Kidney capillary endothelial cell (primary cell): ENCODE results near the gene DMRTB1.
A peak's percentile ranks its signal among the peaks of the same experiment; 100 is the strongest.

ENCODE experiments used
- DNase-seq: peaks from one replicate; pipeline ENCODE4 v3.0.0-alpha.2; 2018; ENCODE audit warnings: low spot score

Gene DMRTB1

DNA sequence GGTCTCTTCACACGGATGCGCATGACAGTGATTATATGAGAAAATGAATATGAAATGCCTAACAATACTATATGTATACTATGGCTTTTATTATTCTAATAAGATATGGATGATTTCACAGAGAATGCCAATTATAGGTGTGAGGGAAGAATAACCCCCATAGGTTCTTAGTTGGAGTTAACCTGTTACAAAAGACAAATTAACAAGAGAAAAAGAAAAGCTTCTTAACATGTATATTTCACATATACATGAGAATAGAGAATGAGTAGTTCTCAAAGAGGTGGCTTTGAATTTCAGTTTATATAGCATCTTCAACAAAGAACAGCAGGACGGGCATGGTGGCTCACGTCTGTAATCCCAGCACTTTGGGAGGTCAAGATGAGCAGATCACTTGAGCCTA, 24.0 kb upstream of the DMRTB1 start:
- no peak for DNase-seq

DNA sequence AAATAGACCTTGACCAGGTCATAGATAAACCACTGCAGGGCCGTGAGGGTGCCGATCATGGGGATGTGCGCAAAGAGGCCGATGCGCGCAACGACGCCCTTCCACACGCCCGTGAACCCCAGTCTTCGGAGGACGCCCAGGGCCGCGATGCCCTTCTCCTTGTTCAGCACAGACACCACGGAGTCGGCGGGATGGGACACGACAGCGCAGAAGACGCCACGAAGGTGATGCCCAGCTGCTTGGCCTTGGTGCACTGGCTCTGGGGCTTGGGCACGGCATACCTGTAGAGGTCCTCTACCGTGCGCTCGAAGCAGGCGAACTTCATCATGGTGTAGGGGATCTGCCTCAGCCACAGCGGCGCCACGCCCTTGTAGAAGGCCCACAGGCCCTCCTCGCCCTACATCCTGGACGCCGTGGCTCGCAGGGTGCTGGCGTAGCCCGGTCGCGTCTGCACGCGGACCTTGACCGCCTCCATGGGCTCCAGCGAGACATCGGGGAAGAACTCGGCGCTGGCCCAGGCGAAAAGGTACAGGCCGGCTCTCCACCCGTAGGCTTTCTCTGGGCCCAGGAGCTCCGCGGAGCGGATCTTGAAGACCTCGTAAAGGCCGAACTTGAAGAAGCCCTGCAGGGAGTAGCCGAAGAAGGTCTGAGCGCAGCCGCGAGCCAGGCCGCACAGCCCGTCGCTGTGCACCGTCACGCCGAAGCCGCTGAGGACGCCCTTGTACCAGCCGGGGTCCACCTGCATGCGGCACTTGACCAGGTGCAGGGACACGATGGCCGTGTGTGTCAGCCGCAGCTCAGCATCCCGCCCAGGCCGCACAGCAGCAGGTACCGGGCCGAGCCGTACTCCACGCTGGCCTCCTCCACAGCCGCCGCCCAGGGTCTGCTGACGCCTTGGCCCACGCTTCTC, 20.5 kb upstream of the DMRTB1 start:
- no peak for DNase-seq

DNA sequence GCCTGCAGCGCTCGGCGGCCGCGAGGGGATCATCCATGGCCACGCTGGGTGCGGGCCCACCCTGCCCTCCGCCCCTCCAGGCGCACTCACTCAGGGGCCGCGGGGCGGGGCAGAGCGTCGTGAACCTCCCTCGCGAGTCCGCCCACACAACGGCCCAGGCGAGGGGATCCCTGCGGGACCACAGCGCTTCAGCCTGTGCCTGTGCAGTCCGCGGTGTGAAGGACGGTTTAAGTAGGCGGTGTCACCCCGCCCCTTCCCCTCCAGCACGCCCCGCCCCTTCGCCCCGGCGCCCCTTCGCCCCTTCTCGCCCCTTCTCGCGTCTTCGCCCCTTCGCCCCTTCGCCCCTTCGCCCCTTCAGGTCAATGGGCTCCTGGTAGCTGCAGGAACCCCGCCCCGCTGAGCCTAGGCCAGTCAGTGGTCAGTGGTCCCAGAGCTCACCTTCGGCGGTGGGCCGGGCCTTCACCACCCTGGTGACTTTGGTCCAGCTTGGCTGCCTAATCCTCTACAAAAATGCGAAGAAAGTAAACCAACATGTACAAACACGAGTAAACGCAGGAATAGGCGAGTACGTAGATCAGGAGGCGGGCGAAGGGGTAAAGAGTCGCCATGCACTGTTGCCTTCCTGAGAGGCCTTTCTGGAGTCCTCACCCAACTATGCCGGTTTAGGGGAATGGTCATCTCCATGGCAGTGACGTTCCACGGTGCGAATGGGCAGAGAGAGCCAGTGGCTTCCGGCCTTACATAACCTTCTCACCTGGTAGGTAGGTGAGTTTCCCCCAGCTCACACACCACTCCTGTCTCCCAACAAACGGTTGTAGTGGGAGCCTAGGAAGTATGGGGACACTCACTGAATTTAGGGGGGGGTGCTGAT, 19.6 kb upstream of the DMRTB1 start:
- no peak for DNase-seq

DNA sequence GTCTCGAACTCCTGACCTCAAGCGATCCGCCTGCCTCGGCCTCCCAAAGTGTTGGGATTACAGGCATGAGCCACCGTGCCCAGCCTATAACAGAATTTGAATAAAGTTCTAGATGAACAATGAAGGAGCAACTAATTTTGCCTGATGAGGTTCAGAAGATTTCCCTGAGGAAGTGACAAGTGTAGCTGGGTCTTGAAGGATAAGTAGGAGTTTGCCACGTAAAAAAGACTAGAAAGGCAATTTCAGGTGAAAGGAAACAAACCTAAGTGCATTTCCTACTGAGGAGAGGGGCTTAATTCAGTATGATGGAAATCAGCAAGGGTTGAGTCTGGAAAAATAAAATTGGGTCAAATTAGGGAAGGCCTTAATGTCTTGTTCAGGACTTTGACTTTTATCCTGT, 18.6 kb upstream of the DMRTB1 start:
- no peak for DNase-seq

DNA sequence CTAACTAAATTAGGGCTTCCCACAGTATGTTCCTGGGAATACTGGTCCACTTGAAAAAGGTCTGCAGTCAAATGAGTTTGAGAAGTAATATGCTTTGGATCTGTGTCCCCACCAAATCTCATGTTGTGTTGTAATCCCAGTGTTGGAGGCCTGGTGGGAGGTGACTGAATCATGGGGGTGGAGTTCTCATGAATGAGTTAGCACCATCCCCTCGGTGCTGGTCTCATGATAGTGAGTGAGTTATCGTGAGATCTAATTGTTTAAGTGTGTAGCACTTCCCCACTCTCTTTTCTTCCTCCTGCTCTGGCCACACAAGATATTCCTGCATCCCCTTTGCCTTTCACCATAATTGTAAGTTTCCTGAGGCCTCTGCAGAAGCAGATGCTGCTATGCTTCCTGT, 16.9 kb upstream of the DMRTB1 start:
- peak; percentile 9 for DNase-seq

DNA sequence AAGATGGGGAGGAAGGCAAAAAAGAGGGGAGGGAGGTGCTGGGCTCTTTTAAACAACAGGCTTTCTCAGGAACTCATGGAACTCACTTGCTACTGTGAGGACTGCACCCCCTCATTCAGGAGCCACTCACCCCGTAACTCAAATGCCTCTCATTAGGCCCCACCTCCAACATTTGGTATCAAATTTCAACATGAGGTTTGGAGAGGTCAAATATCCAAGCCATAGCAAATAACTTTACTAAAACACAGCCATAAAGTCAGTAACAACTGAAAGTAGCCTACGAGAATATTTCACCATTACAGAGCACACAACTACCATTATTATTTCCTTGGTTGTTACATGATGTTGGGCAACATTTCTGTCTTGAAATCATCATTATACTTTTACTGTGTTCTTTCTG, 13.1 kb upstream of the DMRTB1 start:
- no peak for DNase-seq

DNA sequence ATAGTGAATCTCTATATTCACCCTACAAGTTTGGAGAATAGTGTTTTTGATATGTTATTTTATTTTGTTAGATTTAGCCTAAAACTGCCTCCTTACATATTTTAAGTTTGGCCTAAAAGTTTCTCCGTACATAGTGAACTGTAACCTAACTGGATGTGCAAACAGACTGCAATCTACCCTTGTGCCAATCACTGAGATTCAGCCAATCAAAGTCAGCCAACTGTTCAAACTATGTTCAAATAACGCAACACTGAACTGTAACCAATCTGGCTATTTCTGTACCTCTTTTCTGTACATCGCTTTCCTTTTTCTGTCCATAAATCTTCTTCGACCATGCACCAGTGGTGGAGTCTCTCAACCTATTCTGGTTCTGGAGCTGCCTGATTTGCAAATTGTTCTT, 11.8 kb upstream of the DMRTB1 start:
- no peak for DNase-seq

DNA sequence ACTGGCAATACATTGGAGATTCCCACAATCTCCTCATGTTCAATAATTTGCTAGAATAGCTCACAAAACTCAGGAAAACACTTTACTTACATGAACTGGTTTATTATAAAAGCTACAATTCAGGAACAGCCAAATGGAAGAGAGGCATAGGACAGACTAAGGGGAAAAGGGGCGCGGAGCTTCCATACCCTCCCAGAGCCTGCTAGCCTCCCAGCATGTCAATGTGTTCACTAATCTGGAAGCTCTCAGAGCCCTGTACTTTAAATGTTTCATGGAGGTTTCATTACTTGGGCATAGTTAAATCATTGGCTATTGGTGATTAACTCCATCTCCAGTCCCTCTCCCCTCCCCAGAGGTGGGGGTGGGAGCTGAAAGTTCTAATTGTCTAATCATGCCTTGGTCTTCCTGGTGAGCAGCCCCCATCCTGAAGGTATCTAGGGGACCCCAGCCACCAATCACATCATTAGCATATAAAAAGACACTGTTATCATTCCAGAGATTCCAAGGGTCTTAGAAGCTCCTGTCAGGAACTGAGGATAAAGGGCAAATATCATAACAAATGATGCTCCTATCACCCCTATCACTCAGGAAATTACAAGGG, 10.9 kb upstream of the DMRTB1 start:
- DNase-seq, result no peak

DNA sequence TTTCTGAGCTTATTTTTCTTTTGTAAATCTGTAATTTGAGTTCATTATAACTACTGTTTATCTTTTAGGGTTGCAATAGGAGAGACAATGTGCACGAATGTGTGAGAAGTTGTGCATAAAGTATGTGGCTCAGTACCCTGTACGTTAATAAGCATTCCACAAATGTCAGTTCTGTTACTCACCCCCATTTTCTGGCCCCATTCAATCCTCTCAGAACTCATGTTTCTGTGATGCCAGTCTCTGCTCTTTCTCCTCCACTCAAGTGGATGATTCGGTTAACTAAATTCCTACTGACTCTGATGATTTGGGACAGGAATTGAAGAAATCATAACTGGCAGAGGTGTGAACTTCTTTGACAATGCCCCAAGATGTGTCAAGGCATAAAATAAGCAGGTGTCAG, 10.2 kb upstream of the DMRTB1 start:
- no peak for DNase-seq

DNA sequence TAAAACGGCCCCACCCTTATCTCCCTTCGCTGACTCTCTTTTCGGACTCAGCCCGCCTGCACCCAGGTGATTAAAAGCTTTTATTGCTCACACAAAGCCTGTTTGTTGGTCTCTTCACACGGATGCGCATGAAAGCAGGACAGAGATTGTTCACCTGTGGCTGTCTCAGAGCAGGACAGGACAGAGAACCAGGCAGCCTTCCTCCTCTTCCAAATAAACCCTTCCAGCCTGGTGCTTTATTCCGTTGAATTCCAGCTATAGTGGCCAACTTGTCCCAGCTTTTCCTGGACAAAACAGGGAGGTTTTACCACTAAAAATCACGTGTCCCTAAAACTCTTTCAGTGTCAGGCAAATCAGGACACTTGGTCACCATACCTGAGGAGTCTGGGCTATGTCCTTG, 9.5 kb upstream of the DMRTB1 start:
- no peak for DNase-seq

DNA sequence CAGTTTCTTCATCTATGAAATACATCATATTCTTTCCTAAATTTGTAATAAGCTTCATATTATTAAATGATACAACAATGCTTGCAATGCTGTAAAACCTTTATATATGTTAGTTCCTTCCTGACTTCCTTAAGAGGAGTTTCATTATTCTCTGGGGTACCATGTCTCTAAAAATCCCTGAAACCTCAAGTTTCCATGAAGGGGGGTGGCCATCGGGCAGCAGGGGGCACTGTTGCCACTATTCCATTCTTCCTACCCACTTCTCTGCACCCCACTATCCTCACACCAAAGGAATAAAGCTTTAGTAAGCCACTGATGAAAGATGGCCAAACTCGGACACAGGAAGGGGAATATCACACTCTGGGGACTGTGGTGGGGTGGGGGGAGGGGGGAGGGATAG, 9.0 kb upstream of the DMRTB1 start:
- no peak for DNase-seq

DNA sequence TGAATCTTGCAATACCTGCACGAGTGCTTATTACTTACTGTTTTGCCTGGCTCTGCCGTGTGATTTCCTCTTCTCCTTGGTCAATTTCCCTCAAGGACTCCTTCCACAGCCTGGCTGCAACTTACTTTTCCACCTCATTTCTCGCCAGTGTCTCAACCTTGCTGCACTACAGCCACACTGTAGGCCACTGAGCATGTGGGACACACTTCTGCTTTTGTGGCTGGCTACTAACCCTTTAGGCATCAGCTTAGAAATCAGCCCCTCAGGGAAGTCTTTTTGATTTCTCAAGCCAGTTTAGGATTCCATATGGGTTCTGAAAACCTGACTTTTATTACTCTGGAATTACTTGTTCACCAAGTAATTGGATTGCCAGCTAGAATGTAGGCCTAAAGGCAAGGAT, 5.2 kb upstream of the DMRTB1 start:
- DNase-seq, result no peak

DNA sequence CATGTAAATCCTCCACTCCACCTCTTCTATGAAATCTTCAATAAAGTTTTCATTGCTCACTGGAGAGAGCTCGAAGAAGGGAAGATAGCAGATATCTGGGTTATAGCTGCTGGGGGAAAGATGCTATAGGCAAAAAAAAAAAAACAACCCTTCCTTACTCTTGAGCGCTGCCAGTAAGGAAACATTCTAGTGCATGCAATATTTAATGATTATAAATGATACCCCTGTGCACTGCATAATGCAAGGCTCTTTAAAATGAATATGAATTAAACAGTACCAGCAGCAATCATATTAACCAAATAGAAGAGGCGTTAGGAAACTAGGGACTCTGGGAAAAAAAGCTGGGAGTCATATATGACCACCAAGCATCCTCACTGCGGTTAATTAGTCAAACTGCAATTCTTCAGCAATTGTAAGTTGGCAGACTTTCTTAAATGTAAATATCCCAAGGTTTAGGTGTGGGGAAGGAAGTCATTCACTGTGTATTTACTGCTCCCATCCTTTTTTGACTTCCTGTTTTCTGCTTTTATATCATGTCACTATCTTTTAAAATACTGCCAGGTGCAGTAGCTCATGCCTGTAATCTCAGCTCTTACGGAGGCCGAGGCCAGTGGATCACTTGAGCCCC, 3.7 kb upstream of the DMRTB1 start:
- DNase-seq, result no peak

DNA sequence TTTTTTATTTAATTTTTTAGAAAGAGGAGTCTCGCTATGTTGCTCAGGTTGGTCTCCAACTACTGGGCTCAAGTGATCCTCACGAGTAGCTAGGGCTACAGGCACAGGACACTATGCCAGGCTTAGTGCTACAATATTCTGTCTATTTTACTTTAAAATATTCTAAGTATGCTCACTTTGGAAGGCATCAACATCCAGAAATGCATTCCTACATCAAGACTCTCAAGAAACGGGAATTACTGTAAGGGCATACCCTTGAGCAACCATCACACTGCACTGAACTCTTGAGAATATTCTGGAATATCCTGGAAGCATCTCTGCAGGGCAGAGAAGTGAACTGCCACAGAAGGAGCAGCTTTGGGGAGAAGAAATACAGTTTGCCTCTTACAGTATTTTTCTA, 565 bp upstream of the DMRTB1 start:
- DNase-seq, result no peak

DNA sequence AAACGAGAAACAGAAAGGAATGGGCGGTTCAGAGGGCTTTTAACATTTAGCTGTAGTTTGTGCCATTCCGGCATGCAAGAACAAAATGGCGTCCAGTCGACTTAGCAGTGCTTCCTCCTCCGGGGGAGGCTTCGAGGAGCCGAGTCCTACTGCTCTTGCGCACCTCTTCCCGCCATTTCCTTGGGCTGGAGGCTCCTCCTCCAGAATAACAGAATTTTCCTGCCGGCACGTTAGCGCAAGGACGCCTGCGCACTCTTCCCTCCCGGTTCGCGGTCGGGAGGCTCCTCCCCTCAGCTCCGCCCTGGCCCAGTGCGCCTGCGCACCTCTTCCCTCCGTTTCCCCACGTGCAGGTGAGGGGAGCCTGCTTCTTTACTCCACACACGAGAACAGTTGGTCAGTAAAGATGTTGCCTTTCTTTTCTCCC, 1.0 kb downstream of the DMRTB1 start:
- DNase-seq, result no peak

DNA sequence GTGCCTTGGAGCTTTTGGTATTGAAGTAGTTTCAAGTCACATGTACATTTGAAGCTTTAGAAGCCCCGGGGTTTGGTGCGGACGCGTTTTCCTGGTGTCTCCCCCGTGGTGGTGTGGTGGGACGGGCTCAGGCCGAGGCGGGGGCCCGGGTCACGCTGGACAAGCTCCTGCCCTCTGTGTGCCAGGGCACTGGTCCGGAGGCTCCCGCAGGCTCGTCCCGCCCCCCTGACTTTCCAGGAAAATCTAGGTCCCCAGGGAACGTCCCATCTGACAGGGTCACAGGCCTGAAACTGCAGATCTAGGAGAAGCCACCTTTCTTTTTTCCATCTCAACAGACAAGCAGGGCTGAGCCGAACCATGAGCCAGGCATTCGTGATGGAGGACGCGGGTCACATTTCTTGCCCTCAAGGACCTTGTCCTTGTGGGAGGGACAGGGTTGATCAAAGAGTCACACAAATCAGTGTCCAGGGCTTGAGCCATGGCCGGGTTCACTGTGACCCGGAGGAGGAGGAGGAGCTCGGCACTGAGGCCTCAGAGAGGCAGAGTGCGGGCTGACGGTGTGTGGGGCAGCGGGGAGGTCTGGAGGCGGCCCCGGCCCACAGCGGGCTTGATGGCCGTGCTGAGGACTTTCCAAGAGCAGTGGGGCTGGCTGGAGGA, 1.6 kb downstream of the DMRTB1 start:
- DNase-seq, result no peak

DNA sequence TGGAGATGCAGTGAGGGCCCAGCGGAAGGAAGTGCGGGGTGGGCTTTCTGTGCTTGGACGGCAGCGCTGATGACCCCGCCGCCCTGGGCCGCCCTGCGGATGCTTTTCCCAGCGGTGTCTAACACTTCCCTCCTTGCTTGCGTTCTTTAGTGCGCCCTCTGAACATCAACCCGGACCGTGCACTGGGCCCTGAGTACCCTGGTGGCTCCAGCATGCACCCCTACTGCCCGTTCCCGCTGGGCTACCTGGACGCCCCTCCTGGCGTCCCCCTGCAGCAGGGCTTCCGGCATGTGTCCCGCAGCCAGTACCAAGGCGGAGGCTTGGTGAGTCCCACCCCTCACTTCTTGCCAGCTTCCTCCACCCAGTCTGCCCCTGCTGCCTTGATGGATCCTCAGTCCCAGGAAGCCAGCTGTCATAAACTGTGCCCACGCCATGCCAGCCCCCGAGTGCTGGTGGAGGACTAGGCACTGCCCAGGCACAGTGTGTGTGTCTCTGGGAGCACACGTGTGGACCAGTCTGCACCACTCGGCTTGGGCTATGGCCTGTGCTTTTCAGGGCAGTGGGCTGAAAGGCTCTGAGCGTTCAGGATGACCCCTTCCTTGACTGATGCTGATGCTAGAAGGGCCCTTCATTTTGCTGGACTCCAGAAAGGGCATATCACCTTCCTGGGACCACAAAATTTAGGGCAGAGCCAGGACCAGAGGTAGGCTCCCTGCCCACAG, 2.3 kb downstream of the DMRTB1 start:
- DNase-seq, result no peak

DNA sequence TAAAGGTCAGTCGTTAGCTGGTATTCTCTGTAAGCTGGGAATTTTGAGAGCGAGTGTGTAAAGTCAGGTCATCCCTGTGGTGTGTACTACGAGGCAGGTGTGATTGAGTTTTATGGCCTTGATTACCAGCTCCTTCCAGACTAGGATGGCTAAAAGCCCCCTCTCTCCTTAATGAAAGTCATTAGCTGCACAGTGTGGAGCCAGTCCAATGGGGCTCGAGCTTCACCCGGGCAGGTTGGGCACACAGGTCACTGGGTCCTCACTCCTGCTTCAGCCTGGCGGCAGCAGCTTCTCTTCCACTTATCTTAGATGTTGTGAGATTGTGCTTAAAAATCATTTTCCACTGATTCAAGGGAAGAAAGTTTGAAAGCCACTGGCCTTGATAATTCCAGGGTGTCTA, 3.0 kb downstream of the DMRTB1 start:
- no peak for DNase-seq

DNA sequence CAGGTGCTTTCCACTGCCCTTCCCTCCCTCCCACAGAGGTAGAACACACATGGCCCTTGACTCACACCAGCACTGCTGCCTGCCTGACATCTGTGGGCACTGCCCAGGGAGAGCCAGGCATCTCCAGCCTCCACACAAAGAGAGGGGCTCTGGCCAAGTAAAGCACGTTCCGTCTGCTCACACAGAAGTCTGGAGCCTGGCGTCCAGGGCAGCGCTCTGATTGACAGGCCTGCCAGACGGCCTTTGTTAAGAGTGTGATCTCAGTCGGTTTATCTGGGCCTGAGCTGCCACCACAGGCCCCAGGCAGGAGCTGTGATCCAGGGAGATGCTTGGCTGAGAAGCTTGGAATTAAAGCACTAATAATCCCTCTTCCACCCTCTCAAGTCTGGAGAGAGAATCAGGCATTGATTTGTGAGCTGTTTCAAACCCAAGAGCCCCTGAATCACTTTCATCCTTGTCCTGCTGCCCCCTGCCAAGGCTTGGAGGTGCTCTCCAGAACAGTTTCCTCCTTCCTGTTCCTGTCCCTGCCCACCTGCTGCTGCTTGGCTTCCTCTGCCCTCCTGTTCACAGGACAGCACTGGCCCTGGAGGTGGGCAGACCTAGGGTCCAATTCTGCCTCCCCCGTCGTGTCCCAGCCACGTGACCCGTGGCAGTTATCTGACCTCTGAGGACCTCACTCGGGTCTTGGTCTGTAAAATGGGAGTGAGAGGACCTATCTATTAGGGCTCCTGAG, 3.7 kb downstream of the DMRTB1 start:
- no peak for DNase-seq
